Duodenal mucosa (tissue), 2 donors: Measurements from ENCODE around the gene CDKL4.

Source experiments
- H3K27ac ChIP-seq: one replicate; pipeline ENCODE4 v1.7.0; 2013; ENCODE audit warnings: low read depth, low read length
- H3K27me3 ChIP-seq, 2 donors: one replicate each; pipeline ENCODE4 v1.7.0; 2013; ENCODE audit warnings: low read length in 2 of 2, control low read depth in 1 of 2; ENCODE audit not compliant: insufficient read depth in 2 of 2, control insufficient read depth in 1 of 2
- H3K36me3 ChIP-seq, 2 donors: one replicate each; pipeline ENCODE4 v1.7.0; 2013; ENCODE audit warnings: low read length in 2 of 2, control low read depth in 1 of 2; ENCODE audit not compliant: insufficient read depth in 2 of 2, control insufficient read depth in 1 of 2
- H3K4me1 ChIP-seq, 2 donors: one replicate each; pipeline ENCODE4 v1.7.0; 2013; ENCODE audit warnings: low read length in 2 of 2, control low read depth in 1 of 2; ENCODE audit not compliant: insufficient read depth in 2 of 2, control insufficient read depth in 1 of 2
- H3K4me3 ChIP-seq, 2 donors: one replicate each; pipeline ENCODE4 v1.7.0; 2013; ENCODE audit warnings: low read length in 2 of 2, low read depth in 1 of 2
- H3K9ac ChIP-seq, 2 donors: one replicate each; pipeline ENCODE4 v1.7.0; 2013; ENCODE audit warnings: low read length in 2 of 2, low read depth in 1 of 2
- H3K9me3 ChIP-seq, 2 donors: one replicate each; pipeline ENCODE4 v1.7.0; 2013; ENCODE audit warnings: low read length in 2 of 2, control low read depth in 1 of 2; ENCODE audit not compliant: control insufficient read depth in 1 of 2

CDKL4 gene

DNA sequence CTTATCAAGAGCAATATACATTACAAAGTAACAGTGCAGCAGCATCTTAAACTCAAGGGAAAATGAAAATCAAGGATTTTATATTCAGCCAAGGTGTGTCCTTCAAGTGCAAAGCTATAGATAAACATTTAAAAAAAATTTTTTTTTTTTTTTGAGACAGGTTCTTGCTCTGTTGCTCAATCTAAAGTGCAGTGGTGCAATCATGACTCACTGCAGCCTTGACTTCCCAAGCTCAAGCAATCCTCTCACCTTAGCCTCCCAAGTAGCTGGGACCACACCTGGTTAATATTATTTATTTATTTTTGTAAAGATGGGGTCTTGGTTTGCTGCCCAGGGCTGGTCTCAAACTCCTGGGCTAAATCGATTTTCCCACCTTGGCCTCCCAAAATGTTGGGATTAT lies 9.0 kb downstream of the CDKL4 start:
- no peaks in the 10 kb centered on the region for H3K9me3 ChIP-seq
- no peak overlapping the region for H3K9ac ChIP-seq
- no peaks in the 10 kb centered on the region for H3K27me3 ChIP-seq
- no peak overlapping the region for H3K4me3 ChIP-seq
- peaks cover 0 to under 1% of the 10 kb centered on the region in 2 donors for H3K4me1 ChIP-seq
- no peak overlapping the region for H3K27ac ChIP-seq
- H3K36me3 ChIP-seq, result no peaks in the 10 kb centered on the region

DNA sequence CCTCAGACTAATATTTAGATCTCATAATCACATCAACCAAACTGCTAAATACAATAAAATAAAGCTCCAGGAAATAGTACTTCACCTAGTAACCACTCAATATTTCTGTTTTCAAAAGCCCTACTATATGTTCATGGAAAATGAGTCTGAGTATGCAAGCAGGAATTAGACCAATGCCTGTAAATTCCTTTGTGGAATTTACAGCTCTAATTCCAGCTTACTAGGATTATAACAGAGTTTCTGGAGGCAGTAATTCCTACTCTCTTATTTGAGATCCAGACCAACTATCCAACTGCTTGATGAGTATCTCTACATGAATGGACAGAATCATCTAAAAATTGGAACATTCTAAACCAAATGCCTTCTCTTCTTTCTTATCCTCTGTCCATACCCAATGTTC lies 11.6 kb downstream of the CDKL4 start:
- no peaks in the 10 kb centered on the region for H3K9me3 ChIP-seq
- no peak overlapping the region for H3K9ac ChIP-seq
- peaks cover 12 to 13% of the 10 kb centered on the region in 2 donors for H3K4me1 ChIP-seq
- H3K27me3 ChIP-seq, result no peaks in the 10 kb centered on the region
- no peak overlapping the region for H3K4me3 ChIP-seq
- no peak overlapping the region for H3K27ac ChIP-seq
- H3K36me3 ChIP-seq, result no peaks in the 10 kb centered on the region

DNA sequence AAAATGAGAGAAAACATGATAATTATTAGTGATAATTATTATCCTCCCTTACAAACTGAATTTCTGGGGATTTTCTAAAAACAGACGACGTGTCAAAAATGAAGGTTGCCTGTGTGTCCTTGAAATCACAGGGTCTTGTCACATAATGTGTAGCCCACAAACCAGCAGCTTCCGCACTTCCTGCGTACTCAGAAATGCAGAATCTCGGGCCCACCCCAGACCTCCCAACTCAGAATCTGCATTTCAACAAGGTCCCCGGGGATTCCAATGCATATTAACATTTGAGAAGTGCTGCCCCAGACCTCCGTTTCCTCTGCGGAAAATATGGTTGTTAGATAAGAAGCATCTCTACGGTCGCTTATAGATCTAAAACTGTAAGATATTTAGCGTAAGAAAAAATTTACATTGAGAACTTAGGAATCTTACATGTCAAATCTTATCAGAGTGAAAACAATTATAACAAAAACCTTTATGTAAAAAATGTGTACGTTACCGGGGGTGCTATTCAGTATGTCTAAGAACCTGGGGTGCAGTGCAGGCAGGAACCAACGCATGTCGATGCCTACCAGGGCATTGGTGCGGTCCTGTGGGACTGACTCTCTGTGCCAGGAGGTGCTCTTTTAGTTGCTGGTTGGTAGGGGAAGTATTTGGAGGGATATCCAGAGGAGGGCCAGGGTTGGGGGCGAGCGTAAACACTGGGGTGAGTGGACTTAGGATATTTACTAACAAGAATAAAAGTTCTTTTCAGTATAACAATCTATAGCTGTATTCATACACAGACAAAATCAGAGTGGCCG lies 15.2 kb downstream of the CDKL4 start:
- Histone ChIP-seq H3K27ac (no peak overlapping the region), H3K9me3 (no peaks in the 10 kb centered on the region), H3K9ac (peak overlapping the region in 1 of 2 donors; percentile 35), H3K4me3 (peak overlapping the region; percentile 32 to 44), H3K27me3 (no peaks in the 10 kb centered on the region), H3K4me1 (peaks cover 12 to 13% of the 10 kb centered on the region in 2 donors), H3K36me3 (no peaks in the 10 kb centered on the region)

- Histone ChIP-seq H3K9ac (no peak overlapping the region), H3K4me3 (peak overlapping the region; percentile 32 to 44)
Measured at GRCh38 chr2:39227628-39228412, 15.9 kb downstream of the CDKL4 start.

DNA sequence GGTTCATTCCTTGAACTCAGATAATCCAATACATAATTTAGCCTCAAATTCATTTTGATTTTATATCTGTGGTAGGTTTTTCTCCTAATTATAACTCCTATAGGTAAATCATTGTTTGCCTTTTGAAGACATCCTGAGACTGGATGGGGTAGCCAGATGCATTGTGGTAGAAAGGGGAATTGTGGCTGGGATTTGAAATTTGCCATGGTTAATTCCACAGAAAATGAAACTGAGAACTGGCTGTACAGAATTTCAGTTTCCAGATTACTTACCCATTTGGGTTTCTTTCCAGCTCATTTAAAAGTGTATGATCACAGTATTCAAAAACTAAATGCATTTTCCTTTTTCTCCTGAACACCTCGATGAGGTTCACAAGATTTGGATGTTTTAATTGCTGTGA lies 18.2 kb downstream of the CDKL4 start:
- H3K27me3 ChIP-seq, result no peaks in the 10 kb centered on the region
- H3K9ac ChIP-seq, result no peak overlapping the region
- H3K4me1 ChIP-seq, result peaks cover 12 to 13% of the 10 kb centered on the region in 2 donors
- no peak overlapping the region for H3K27ac ChIP-seq
- no peak overlapping the region for H3K4me3 ChIP-seq
- H3K36me3 ChIP-seq, result no peaks in the 10 kb centered on the region
- H3K9me3 ChIP-seq, result no peaks in the 10 kb centered on the region

More at GRCh38 chr2:39227628-39228412, 15.9 kb downstream of the CDKL4 start:
- H3K27me3 ChIP-seq, result no peaks in the 10 kb centered on the region
- no peak overlapping the region for H3K27ac ChIP-seq
- H3K9me3 ChIP-seq, result no peaks in the 10 kb centered on the region
- H3K4me1 ChIP-seq, result peaks cover 12 to 13% of the 10 kb centered on the region in 2 donors
- no peaks in the 10 kb centered on the region for H3K36me3 ChIP-seq

- peaks cover 6 to 7% of the 10 kb centered on the region in 2 donors for H3K4me1 ChIP-seq
- no peak overlapping the region for H3K9ac ChIP-seq
- H3K4me3 ChIP-seq, result no peak overlapping the region
- H3K27me3 ChIP-seq, result no peaks in the 10 kb centered on the region
- H3K27ac ChIP-seq, result no peak overlapping the region
- H3K9me3 ChIP-seq, result no peaks in the 10 kb centered on the region
- no peaks in the 10 kb centered on the region for H3K36me3 ChIP-seq
Measured at GRCh38 chr2:39223909-39224308, 19.9 kb downstream of the CDKL4 start.

GRCh38 chr2:39221459-39221858 lies 22.3 kb downstream of the CDKL4 start:
- Histone ChIP-seq H3K27me3 (no peaks in the 10 kb centered on the region), H3K9me3 (no peaks in the 10 kb centered on the region), H3K4me1 (no peaks in the 10 kb centered on the region), H3K9ac (no peak overlapping the region), H3K27ac (no peak overlapping the region), H3K4me3 (no peak overlapping the region), H3K36me3 (no peaks in the 10 kb centered on the region)

DNA sequence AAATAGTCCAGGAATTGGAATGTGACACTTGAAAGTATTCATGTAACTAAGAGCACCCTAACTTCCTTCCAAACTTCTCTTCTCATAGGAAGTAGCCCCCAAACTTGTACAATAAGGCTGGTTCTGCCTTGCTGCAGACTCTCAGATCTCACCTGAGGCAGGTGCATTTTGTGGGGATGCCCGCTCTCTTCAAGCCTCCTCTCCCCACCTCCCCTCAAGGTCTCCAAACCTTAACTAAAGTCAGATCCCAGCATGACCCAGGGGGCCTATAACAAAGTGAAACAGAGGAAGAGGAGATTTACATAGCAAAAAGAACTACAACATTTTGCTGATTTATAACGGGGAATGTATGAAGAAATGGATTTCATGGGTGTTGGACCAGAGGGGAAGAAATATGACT lies 23.6 kb downstream of the CDKL4 start:
- Histone ChIP-seq H3K9me3 (no peaks in the 10 kb centered on the region), H3K27ac (no peak overlapping the region)

DNA sequence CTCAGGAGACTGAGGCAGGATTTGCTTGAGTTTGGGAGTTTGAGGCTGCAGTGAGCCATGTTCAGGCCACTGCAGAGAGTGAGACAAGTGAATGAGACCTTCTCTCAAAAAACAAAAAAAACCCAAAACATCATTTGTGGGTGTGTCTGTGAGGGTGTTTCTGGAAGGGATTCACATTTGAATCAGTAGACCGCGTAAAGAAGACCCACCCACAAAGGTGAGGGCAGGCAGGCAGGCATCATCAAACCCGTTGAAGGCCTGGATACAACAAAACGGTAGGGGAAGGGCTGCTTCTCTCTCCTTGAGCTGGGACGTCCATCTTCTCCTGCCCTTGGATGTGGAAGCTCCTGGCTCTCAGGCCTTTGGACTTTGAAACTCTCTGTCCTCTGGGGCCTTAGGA lies 25.4 kb downstream of the CDKL4 start:
- no peaks in the 10 kb centered on the region for H3K27me3 ChIP-seq
- no peaks in the 10 kb centered on the region for H3K4me1 ChIP-seq
- H3K4me3 ChIP-seq, result no peak overlapping the region
- no peaks in the 10 kb centered on the region for H3K36me3 ChIP-seq
- H3K9ac ChIP-seq, result no peak overlapping the region
- no peaks in the 10 kb centered on the region for H3K9me3 ChIP-seq
- no peak overlapping the region for H3K27ac ChIP-seq

More for the DNA sequence above, 23.6 kb downstream of the CDKL4 start:
- H3K4me1 ChIP-seq, result no peaks in the 10 kb centered on the region
- no peaks in the 10 kb centered on the region for H3K36me3 ChIP-seq
- H3K4me3 ChIP-seq, result no peak overlapping the region
- H3K9ac ChIP-seq, result no peak overlapping the region
- H3K27me3 ChIP-seq, result no peaks in the 10 kb centered on the region

- H3K27me3 ChIP-seq, result no peaks in the 10 kb centered on the region
- H3K27ac ChIP-seq, result no peak overlapping the region
- no peak overlapping the region for H3K4me3 ChIP-seq
- H3K4me1 ChIP-seq, result no peaks in the 10 kb centered on the region
- no peaks in the 10 kb centered on the region for H3K9me3 ChIP-seq
- H3K36me3 ChIP-seq, result no peaks in the 10 kb centered on the region
- H3K9ac ChIP-seq, result no peak overlapping the region
Measured at GRCh38 chr2:39217192-39217550, 26.6 kb downstream of the CDKL4 start.
